ENCODE measurements around the gene GTPBP8. TPM values are rescaled to one million over a fixed set of nuclear protein-coding genes. Genes with fewer than 3 reads are reported as not detected.

The GTPBP8 gene
- total and polyA plus RNA-seq, 2 of the 13 experiments (the other 11 are each of a cell fraction or from before 2014, with no cell fraction given): 12.5 to 16.7 TPM

- Histone ChIP-seq H3K27me3 (ENCODE audit: control insufficient read depth in 1 of 2, insufficient read depth in 2 of 2, low read length in 2 of 2) (peaks cover 0 to 5% of the 10 kb centered on the region in 2 experiments; a peak in 1 of 5 replicates), H3K27ac (ENCODE audit: extremely low read length, insufficient read depth, low read length) (no peak overlapping the region), H3K9ac (ENCODE audit: insufficient read depth, low read depth, low read length) (no peak overlapping the region), H2AFZ (ENCODE audit: low read length) (no peak overlapping the region), H3K9me3 (ENCODE audit: low read length) (no peaks in the 10 kb centered on the region), H4K20me1 (ENCODE audit: insufficient read depth, low read length) (no peaks in the 10 kb centered on the region), H3K79me2 (ENCODE audit: insufficient read depth, low read length) (no peaks in the 10 kb centered on the region), H3K4me3 (replicated peaks in 1 of 3; ENCODE audit: insufficient read depth in 1 of 3, low read depth in 2 of 3, low read length in 3 of 3) (no peak overlapping the region), H3K4me1 (ENCODE audit: insufficient read depth, low read length) (no peaks in the 10 kb centered on the region), H3K36me3 (replicated peaks in 1 of 2; ENCODE audit: control insufficient read depth in 1 of 2, insufficient read depth in 2 of 2, low read length in 2 of 2) (no peaks in the 10 kb centered on the region), H3K4me2 (ENCODE audit: low read depth, low read length) (no peak overlapping the region)
- TF ChIP-seq PCBP2 (optimal IDR thresholded peaks at IDR 0.05; ENCODE audit: low read depth, low read length, poor library complexity, severe bottlenecking): no peak
- no peak for TF ChIP-seq POLR2G (IDR thresholded peaks at IDR 0.05; ENCODE audit: low read depth, low read length)
- TF ChIP-seq HOXA5 (CRISPR knock-in tag; IDR thresholded peaks at IDR 0.05): no peak
- TF ChIP-seq ZNF142 (CRISPR knock-in tag; IDR thresholded peaks at IDR 0.05): no peak
- no peak for TF ChIP-seq BORCS8-MEF2B (CRISPR knock-in tag; IDR thresholded peaks at IDR 0.05)
- no TSS peak for BruUV-seq (replicated peaks)
- POLR2A ChIA-PET: no interaction called here
- ATAC-seq: no peak
- DNase-seq (ENCODE audit: low spot score): no peak
- CTCF ChIA-PET (ENCODE audit: low intra/inter-chr PET ratio, low total read pairs): no interaction called here
- FAIRE-seq: no peak
- intact Hi-C loops (cut with micrococcal nuclease; ENCODE audit: unreplicated experiment): no loop called here
- in situ Hi-C loops (cut with HindIII; ENCODE audit: extremely low pct_ligation_motif_present, low pct_unique_long_range_greater_than_20kb): no loop called here
- WGBS (ENCODE audit: low lambda C conversion rate): 2% methylated on average over 2 of the region's 2 CpGs
Observed at GRCh38 chr3:112974178-112974517, 16.6 kb upstream of the GTPBP8 start.
